OCI-M2 (cell line): Measurements from ENCODE around the gene ATP5IF1.

Experiments
- DNase-seq: peaks from one replicate; lab custom pipeline; 2025; ENCODE audit not compliant: unreplicated experiment; lab: John Stamatoyannopoulos, UW

The ATP5IF1 gene

DNA sequence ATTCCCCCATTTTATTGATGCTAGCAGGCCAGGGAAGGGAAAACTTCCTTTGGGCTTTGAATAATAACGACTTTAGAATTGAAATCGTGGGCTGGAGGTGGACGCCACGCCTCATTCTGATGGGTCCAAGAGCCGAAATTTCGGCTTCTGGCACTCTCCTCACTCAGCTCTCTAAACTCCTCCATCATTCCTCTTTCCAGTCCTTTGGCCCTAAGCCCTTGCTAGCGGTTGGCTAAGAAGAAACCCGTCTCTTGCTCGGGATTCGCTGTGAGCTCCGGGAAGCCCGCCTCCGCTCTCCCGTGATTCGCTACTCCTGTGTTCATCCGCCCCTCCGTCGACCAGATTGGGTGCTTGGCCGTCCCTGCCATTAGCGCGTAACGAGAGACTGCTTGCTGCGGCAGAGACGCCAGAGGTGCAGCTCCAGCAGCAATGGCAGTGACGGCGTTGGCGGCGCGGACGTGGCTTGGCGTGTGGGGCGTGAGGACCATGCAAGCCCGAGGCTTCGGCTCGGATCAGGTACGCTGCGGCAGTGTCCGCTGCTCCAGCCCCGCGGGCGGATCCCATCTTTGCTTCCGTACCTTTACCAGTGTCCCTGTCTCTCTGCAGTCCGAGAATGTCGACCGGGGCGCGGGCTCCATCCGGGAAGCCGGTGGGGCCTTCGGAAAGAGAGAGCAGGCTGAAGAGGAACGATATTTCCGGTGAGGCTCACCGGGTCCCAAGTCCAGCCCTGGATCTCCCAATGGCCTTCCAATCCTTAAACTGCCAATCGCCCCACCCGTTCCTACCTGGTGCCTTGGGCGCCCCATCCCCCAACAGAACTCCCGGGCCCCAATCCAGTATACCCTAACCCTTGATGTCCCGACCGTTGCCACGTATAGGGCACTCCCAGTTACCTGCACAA lies at the start of gene ATP5IF1:
Gene ATP5IF1 (plus strand): TSS at position 370 of the 901 bp plus-strand sequence. CDS start 60 bp downstream, at position 430.
- peak; percentile 77 for DNase-seq

DNA sequence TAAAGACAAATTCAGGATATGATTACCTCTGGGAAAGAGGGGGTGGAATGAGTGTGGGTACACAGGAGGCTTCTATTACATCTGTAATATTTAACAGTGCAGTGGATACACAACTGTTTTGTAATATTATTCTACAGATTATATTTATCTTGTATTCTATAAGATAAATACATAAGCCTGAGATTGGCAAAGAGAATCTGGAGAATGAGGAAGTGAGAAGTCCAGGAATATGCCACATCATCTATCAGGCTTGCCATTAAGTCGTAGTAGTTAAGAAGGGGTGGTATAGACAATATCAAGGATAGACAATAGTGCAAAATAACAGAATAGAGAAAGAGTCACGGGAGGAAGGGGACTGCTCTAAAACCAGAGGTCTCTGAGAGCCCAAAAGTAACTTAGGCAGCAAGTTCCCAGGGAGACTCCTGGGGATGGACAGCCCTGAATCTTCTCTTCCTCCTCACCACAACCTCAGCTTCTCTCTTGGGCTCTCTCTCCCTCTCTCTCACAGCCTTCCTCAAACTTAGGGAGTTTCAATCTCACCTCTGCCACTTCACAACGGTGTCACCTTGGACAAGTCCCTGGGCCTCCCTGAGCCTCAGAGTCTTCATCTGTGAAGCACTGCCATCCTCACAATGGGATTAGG lies 45.5 kb upstream of the ATP5IF1 start:
- DNase-seq: no peak

DNA sequence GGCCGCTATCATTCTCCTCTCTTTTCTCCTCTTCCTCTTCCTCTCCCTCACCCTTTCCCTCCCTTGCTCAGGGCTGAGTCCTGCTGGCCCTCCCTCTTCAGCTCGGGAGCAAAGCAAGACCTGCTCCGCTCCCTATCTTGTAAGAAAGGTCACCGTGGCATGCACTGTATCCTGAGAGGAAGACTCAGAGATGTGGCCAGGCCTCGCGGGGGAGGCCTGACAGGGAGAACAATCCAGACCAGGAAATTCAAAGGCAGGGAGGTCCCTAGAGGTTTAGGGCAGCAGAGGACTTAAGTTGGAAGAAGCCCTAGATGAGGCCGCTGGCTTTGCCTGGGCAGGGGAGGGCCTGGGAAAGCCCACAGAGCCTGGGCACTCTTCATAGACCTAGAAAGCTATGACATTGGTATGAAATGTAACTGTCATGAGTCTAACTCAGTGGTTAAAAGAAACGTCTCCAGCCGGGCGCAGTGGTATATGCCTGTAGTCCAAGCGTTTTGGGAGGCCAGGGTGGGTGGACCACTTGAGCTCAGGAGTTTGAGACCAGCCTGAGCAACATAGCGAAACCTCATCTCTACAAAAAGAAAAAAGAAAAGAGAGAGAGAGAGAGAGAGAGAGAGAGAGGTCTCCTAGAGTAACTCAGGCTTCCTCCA lies 44.8 kb upstream of the ATP5IF1 start:
- no peak for DNase-seq

DNA sequence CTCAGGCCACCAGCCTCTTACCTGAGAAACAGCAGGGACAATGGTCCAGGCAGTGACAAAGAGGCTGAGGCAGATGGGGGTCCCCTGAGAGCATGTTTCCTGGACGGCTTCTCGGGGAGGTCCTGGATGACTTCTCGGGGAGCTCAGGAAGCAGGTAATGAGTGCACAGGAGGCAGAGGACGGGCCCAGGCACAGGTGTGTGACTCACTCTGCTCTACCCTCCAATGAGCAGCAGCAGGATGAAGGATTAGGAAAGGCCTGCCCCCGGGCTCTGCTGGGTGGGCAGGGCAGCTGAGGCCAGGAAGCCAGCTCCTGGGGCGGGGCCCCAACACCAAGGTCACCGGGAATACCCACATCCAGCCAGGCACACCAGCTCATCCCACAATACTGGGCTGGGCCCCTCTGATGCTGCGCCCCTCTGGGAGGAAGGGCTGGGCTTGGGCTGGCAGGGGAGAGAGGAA lies 42.2 kb upstream of the ATP5IF1 start:
- DNase-seq: no peak

DNA sequence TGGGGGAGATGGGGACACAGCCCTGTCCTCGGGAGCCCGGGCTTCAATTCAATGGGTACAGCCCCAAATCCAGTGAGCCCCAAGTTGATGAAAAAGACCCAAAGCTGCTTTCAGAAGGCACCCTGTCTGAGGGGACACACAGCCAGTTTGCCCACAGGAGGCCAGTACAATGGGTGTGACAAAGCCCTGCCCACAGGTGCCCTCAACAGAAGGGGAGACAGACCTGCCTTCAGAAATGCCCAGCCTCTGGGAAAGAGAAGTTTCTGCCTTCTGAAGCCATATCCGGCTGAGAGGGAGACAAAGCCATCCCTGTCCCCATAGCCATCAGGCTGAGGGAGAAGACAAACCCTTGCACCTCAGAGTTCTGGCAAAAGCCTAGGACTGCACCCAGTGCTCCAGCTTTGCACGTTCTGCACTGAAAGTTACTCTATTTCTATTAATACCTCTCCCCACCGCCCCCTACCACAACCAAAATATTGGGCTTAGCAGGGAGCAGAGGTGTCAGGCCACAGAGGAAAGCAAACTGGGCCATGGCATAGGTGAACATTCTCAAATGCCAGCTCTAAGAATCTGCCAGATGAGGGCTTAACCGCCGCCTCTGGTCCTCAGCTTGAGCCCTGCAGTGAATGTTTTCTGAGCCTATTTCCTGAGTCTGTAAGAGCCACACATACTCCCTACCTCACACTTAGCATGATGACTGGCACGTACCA lies 41.4 kb upstream of the ATP5IF1 start:
- no peak for DNase-seq

DNA sequence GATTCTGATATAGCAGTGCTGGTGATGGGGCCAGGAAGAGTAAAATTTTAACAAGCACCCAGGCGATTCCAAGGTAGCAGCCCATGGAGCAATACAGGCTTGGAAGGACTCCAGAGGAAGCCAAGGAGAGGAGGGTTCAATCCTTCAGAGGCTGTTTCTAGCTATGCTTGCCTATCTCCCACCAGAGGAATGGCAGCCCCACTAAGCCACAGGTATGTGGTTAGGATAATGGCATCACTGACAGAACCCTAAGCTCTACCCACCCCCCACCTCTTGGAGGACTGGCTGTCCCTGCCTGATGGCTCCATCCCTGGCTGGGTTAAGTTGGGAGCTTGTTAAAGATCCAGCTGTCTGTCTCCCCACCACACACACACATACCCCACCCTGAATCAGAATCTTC lies 40.1 kb upstream of the ATP5IF1 start:
- no peak for DNase-seq

DNA sequence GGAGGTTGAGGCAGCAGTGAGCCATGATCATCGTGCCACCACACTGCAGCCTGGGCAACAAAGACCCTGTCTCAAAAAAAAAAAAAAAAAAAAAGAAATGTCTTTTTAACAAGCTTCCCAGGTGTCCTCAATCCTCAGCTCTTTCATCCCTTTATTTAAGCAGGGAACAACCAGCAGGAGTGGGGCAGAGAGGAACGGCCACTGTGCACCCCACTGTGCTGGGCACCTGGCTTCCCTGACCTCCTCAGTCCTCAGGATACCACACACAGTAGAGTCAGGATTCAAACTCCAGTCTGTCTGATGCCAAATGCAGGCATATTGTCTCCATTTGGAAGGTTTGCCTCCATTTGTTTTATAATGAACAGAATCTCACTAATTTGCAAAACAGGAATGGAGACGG lies 39.6 kb upstream of the ATP5IF1 start:
- no peak for DNase-seq

DNA sequence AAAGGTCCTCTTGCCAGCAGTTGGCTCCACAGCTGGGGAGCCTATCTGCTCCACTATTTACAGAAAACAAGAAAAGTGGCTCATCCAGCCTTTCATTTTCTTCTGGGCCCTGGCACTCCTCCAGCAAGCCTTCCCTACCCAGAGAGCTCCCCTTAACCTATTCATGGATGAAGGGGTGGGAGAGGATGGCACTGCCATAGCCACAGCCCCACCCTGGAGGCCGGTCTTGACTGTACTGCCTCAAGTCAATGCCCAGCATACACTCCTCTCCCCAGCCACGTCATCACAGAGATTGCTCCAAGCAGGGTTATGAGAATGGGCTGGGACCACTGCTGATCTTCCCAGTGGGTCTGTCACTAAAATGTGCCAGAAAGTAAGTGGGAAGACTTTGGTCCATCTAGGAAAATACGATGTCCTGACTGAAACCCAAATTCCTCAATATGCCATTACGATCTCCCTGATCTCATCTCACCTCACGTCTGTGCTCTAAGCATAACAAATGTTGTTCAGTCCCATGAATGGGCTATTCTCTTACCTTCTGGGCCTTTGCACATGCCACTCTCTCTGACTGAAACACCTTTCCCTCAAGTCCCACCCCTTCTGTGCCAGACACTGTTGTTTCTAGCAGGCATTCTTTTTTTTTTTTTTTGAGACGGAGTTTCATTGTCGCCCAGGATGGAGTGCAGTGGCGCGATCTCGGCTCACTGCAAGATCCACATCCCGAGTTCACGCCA lies 38.1 kb upstream of the ATP5IF1 start:
- no peak for DNase-seq

DNA sequence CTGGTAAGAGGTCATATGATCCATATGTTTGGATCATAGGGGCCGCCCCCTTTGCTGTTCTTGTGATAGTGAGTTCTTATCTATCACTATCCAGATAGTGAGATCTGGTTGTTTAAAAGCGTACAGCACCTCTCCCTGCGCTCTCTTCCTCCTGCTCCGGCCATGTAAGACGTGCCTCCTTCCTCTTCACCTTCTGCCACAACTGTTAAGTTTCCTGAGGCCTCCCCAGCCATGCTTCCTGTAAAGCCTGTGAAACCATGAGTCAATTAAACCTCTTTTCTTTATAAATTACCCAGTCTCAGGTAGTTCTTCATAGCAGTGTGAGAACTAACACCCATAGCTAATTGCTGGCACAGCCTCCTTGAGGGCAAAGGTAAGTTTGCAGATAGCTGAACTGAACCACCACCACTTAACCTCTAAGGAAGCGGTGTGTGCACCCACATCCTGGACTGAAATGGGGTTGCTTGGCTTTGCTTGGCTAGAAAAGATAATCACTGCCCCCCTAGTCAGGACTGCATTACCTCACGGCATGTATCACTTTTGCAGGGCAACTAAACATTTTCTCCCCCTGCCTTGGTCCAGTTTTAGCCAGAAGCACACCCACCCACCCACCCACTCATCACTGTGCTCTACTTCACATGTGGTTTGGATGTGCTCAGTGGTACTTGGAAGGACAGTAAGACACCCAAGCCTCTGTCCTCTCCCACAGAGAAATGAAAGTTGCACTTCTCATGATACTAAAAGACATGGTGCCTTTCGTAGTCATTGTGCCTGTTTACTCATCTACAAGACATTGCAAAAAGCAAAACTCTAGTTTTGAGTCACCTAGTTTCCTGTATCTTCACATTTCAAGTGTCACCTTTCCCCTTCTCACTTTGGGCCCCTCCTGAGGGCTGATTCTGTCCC lies 36.3 kb upstream of the ATP5IF1 start:
- DNase-seq: no peak

DNA sequence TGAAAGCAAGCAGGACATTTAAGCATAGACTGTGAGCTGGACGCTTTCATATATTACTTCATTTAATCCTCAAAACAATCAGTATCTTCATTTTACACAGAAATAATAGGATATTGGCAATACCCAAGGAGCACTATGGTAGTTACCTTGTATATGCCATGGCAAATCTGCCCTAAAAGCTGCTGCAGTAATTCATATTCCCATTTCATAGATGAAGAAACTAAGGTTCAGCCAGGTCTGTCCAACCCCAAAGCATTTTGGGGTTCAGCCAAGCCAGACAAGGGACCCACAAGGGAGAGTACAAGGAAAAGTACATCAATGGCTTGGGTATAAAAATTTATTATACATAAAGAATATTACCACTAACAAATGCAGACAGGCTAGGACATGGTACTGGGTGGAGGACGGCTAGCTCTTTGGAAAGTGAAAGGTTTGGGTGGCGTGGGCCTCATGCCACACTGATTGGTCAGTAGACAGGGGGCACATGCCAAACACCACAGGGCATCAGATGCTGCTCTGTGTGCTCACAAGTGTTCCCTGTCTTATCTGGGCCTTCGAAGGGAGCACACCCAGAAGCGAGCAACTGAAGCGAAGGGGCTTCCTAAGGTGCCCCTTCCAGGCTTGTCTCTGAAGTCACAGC lies 35.6 kb upstream of the ATP5IF1 start:
- DNase-seq: no peak

DNA sequence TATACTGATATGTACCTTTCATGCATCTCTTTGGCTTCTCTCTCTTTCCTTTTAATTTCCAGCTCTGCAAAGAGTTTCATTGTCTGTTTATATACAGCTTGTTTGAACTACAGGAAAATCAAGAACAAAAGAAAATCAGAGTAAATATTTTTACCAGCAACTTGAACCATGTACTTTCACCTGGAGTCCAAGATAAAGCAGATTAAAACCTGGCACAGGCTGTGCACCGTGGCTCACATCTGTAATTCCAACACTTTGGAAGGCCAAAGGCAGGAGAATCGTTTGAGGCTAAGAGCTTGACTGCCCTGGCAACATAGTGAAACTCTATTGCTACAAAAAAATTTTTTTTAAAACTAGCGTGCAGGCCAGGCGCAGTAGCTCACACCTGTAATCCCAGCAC lies 30.7 kb upstream of the ATP5IF1 start:
- no peak for DNase-seq

DNA sequence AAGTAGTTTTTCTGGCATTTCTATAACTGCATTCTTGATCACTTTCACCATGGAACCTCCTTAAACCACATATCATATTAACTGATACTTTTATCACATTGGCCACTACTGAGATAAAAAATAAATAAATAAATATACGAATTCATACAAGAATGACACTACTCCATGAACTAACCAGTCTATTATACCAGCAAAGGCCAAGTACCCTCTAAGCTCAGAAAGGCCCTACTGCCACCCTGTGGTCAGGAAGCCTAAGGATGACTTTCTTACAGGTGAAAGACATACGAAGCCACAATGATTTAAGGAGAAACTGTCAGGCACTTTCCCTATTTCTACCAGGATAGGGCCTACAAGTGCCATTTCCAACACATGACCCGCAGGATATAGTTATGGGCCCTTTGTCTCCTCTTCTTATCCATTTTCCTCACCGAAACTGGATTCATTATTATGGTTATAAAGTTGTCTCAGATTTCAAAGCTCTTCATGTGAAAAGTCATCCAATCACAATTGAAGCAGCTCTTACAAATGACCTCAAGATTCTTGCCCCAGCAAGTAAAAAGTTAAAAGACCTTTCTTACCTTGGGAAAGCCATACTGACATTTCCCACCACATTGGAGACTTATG lies 27.0 kb upstream of the ATP5IF1 start:
- no peak for DNase-seq

DNA sequence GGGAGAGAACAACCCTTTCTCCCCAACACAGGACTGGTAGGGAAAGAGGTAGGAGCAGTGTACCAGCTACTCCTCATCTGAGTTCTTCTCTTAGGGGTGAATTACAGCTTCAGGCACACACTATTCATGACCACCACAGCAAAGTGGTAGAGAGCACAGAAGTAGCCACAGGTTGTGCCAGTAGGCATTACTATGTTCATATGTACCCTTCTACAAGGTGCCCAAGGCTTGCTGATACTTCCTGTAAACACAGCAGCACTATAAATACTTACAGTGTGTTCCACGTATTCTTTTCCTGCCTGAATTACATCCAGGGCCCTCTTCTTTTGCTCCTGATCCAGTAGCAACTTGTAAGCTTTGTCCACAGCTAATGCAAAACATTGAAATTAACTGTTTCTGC lies 26.2 kb upstream of the ATP5IF1 start:
- DNase-seq: no peak

DNA sequence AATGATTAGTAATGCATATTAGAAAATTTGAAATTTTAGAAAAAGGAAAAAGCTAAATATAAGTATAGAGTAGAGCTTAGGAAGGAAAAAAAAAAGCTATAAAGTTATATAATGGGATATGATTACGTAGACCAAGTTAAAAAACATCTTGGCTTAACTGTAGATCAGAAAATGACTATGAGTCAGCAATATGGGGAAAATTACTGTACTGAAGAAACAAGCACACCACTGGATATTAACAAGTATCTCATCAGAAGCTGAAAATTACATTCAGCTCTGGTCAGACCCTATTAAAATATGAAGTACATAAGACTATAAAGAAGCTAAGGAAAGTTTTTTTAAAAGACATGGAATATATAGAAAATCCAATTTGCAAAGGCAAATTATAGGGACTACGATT lies 22.6 kb upstream of the ATP5IF1 start:
- DNase-seq: no peak

DNA sequence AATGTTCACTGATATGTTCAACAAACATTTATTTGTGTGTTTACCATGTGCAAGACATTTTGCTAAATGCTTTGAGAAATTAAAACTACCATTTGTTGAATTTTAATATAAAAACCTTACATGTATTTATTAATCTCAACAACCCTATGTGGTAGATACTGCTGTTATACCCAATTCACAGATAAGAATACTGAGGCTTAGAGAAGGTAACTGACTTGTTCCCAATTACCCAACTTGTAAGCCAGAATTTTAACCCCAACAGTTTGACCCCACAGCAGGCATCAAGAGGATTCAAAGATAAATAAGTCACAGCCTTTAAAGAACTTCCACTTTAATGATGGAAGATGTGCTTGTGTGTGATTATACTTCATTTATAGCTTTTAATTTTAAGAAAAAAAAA lies 6.8 kb upstream of the ATP5IF1 start:
- DNase-seq: no peak

DNA sequence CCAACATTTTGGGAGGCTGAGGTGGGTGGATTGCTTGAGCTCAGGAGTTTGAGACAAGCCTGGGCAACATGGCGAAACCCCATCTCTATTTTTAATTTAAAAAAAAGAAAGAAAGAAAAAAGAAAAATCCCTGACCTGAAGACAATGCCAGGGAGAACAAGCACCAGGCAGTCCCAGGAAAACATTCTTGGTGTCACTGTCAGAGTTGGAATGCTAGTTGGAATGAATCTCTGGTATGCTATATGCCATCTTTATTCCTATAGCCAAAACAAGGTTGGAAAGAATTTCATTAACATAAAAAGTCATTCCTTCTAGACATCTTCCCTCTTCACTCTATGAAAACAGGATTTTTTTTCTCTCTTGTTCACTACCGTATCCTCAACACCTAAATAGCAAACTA lies 5.9 kb upstream of the ATP5IF1 start:
- DNase-seq: no peak

DNA sequence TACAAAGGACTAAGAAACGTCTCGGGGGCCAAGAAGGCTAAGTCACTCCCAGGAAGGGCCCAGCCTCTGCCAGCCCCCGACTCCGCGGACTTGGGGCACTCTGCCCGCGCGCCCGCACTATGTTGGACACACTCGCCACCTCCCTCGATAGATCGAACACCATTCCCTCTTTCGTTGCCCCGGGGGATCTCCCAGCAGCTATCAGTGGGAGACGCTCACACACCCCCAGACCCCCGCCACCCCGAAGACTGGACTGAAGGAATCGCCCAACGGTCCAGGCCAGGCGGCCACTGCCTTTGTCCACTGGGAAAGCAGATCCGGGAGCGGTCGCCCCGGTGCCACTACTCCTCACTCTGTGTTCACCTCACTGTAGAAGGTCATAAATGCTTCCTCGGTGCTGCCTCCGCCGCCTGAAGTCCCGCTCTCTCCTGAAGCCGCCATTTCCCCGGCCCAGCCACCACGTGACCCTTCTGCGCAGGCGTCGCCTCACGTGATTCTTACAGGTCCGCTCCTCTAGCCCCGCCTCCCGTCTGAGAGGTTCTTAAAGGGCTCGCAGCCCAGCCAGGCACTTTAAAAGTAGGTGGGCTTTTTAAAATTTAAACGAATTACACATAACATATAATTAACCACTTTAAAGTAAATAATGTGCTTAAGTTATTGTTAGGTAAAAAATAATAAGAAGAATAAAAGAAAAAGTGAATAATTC lies 3.2 kb upstream of the ATP5IF1 start, which contains the start of gene DNAJC8:
Gene DNAJC8 (minus strand): TSS at position 472 of the 706 bp plus-strand sequence. CDS start 31 bp downstream, at position 441.
- peak; percentile 25 for DNase-seq

DNA sequence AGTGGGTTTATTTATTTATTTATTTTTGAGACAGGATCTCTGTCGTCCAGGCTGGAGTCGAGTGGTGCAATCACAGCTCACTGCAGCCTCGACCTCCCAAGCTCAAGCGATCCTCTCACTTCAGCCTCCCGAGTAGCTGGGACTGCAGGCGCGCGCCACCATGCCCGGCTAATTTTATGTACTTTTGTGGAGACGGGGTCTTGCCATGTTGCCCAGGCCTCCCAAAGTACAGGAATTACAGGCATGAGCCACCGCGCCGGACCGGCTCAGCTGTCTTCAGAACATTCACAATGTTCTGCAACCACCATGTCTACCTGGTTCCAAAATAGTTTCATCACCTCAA lies 2.7 kb upstream of the ATP5IF1 start:
- no peak for DNase-seq
